SK-N-SH (cell line): ENCODE data around the gene PARD3.

Experiments used
- CHD2 ChIP-seq: fragments of 150-350 bp; IDR thresholded peaks from 2 replicates; pipeline ENCODE4 v1.6.1; 2018; ENCODE audit warnings: low read length; ENCODE audit not compliant: partially characterized antibody
- EZH2phosphoT487 ChIP-seq: fragments of 200-600 bp; sonication (generic); IDR thresholded peaks from 2 replicates; pipeline ENCODE4 v1.6.1; 2017; ENCODE audit warnings: low read depth, mixed run types, mild to moderate bottlenecking, antibody characterized with exemption, moderate library complexity, borderline replicate concordance
- YY1 ChIP-seq: IDR thresholded peaks from 2 replicates; pipeline ENCODE4 v1.4.0; 2012; ENCODE audit warnings: low read depth, mild to moderate bottlenecking
- TF ChIP-seq, protein P1 (sequence below): fragments of 200-600 bp; sonication (generic); IDR thresholded peaks from 2 replicates; pipeline ENCODE4 v1.6.1; 2017; ENCODE audit warnings: antibody characterized with exemption, mild to moderate bottlenecking, moderate library complexity
- TF ChIP-seq, protein P2 (sequence below): IDR thresholded peaks from 2 replicates; pipeline ENCODE4 v1.6.1; 2012; ENCODE audit warnings: mild to moderate bottlenecking, low read depth, low read length, moderate library complexity
- TF ChIP-seq, protein P3 (sequence below): IDR thresholded peaks from 2 replicates; pipeline ENCODE4; 2012

DNA sequence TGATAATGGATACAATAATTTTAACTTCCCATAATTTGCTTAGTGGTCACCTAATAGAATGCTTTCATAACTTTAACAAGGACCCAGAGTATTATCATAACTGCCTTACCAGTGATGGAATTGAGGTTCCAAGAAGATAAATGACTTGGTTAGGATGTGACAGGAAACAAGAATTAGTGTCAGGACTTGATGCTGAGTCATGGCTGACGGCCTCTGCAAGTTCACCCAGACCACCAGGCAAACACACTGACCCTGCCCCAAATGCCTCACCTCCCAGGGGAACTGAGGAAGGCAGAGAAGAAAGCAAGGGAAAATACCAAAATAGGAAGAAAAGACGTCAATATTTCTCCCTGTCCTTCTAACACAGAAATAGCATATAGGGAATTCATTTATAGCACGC, 636.3 kb downstream of the PARD3 start:
- TF ChIP-seq CHD2, result no peak
- TF ChIP-seq, protein P1, sequence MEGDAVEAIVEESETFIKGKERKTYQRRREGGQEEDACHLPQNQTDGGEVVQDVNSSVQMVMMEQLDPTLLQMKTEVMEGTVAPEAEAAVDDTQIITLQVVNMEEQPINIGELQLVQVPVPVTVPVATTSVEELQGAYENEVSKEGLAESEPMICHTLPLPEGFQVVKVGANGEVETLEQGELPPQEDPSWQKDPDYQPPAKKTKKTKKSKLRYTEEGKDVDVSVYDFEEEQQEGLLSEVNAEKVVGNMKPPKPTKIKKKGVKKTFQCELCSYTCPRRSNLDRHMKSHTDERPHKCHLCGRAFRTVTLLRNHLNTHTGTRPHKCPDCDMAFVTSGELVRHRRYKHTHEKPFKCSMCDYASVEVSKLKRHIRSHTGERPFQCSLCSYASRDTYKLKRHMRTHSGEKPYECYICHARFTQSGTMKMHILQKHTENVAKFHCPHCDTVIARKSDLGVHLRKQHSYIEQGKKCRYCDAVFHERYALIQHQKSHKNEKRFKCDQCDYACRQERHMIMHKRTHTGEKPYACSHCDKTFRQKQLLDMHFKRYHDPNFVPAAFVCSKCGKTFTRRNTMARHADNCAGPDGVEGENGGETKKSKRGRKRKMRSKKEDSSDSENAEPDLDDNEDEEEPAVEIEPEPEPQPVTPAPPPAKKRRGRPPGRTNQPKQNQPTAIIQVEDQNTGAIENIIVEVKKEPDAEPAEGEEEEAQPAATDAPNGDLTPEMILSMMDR, result no peak
- TF ChIP-seq EZH2phosphoT487, result no peak
- TF ChIP-seq, protein P2, sequence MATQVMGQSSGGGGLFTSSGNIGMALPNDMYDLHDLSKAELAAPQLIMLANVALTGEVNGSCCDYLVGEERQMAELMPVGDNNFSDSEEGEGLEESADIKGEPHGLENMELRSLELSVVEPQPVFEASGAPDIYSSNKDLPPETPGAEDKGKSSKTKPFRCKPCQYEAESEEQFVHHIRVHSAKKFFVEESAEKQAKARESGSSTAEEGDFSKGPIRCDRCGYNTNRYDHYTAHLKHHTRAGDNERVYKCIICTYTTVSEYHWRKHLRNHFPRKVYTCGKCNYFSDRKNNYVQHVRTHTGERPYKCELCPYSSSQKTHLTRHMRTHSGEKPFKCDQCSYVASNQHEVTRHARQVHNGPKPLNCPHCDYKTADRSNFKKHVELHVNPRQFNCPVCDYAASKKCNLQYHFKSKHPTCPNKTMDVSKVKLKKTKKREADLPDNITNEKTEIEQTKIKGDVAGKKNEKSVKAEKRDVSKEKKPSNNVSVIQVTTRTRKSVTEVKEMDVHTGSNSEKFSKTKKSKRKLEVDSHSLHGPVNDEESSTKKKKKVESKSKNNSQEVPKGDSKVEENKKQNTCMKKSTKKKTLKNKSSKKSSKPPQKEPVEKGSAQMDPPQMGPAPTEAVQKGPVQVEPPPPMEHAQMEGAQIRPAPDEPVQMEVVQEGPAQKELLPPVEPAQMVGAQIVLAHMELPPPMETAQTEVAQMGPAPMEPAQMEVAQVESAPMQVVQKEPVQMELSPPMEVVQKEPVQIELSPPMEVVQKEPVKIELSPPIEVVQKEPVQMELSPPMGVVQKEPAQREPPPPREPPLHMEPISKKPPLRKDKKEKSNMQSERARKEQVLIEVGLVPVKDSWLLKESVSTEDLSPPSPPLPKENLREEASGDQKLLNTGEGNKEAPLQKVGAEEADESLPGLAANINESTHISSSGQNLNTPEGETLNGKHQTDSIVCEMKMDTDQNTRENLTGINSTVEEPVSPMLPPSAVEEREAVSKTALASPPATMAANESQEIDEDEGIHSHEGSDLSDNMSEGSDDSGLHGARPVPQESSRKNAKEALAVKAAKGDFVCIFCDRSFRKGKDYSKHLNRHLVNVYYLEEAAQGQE, result no peak
- TF ChIP-seq, protein P3, sequence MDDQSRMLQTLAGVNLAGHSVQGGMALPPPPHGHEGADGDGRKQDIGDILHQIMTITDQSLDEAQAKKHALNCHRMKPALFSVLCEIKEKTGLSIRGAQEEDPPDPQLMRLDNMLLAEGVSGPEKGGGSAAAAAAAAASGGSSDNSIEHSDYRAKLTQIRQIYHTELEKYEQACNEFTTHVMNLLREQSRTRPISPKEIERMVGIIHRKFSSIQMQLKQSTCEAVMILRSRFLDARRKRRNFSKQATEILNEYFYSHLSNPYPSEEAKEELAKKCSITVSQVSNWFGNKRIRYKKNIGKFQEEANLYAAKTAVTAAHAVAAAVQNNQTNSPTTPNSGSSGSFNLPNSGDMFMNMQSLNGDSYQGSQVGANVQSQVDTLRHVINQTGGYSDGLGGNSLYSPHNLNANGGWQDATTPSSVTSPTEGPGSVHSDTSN, result 0 out of 2 replicates have a peak, but pooled peaks have one; percentile 45
- no peak for TF ChIP-seq YY1
